PFSK-1 (cell line): ENCODE results near the gene MYLIP.

Source experiments
- FOXP2 ChIP-seq: optimal IDR thresholded peaks from 2 replicates; pipeline ENCODE3; 2011; ENCODE audit warnings: borderline replicate concordance, control low read depth, inconsistent platforms; ENCODE audit not compliant: insufficient read depth; ENCODE audit errors: extremely low read length, extremely low read depth
- POLR2AphosphoS5 ChIP-seq: IDR thresholded peaks from 2 replicates; pipeline ENCODE4 v1.6.1; 2012; ENCODE audit warnings: low read depth, mild to moderate bottlenecking, control low read depth, low read length, moderate library complexity

- TF ChIP-seq FOXP2: no peak
- no peak for TF ChIP-seq POLR2AphosphoS5
These were observed 4.0 kb downstream of the MYLIP start for GRCh38 chr6:16132909-16133308.
